GM23338 (cell line): Measurements from ENCODE around the gene TMEM94. TPM values are rescaled to one million over a fixed set of nuclear protein-coding genes. Genes with fewer than 3 reads are reported as not detected.

Experiments
- ATAC-seq: fragments of 200-7000 bp; cut with Tn5 transposase; 3 replicates; pipeline ENCODE4 v1.9.1; 2020
- DNase-seq: peaks from one replicate; pipeline ENCODE4 v3.0.0-alpha.2; 2015; ENCODE audit warnings: low spot score
- H2AFZ ChIP-seq: fragments of 200-600 bp; sonication (generic); 2 replicates; pipeline ENCODE4 v1.8.0; 2016; ENCODE audit warnings: antibody characterized with exemption, mild to moderate bottlenecking, moderate library complexity
- H3F3A ChIP-seq: fragments of 200-600 bp; sonication (generic); replicated peaks from 2 replicates; pipeline ENCODE4 v1.8.0; 2017; ENCODE audit warnings: antibody characterized with exemption, mixed run types, low read depth
- H3K27ac ChIP-seq: fragments of 200-600 bp; sonication (generic); 2 replicates; pipeline ENCODE4 v1.6.1; 2016; ENCODE audit warnings: low read depth
- H3K27me3 ChIP-seq: fragments of 200-600 bp; sonication (generic); 2 replicates; pipeline ENCODE4 v1.8.0; 2016; ENCODE audit warnings: mild to moderate bottlenecking, mixed run types, moderate library complexity; ENCODE audit not compliant: insufficient read depth
- H3K36me3 ChIP-seq: fragments of 200-600 bp; sonication (generic); 2 replicates; pipeline ENCODE4 v1.8.0; 2016; ENCODE audit warnings: mild to moderate bottlenecking; ENCODE audit not compliant: insufficient read depth
- H3K4me1 ChIP-seq: fragments of 200-600 bp; sonication (generic); 2 replicates; pipeline ENCODE4 v1.8.0; 2016; ENCODE audit warnings: mild to moderate bottlenecking, moderate library complexity; ENCODE audit not compliant: insufficient read depth
- H3K4me2 ChIP-seq: fragments of 200-600 bp; sonication (generic); 2 replicates; pipeline ENCODE4 v1.7.1; 2017; ENCODE audit warnings: mixed run types
- H3K4me3 ChIP-seq: fragments of 200-600 bp; sonication (generic); 2 replicates; pipeline ENCODE4 v1.6.1; 2016; ENCODE audit warnings: mixed run types
- H3K79me2 ChIP-seq: fragments of 200-600 bp; sonication (generic); replicated peaks from 2 replicates; pipeline ENCODE4 v1.8.0; 2017; ENCODE audit warnings: mild to moderate bottlenecking; ENCODE audit not compliant: insufficient read depth
- H3K9me2 ChIP-seq: fragments of 200-600 bp; sonication (generic); 2 replicates; pipeline ENCODE4 v1.8.0; 2017; ENCODE audit not compliant: insufficient read depth
- H4K20me1 ChIP-seq: fragments of 200-600 bp; sonication (generic); replicated peaks from 2 replicates; pipeline ENCODE4 v1.8.0; 2017; ENCODE audit warnings: mild to moderate bottlenecking; ENCODE audit not compliant: insufficient read depth
- H3K27ac Mint-ChIP-seq: 2 replicates; pipeline ENCODE4 v1.8.0; 2020; ENCODE audit warnings: inconsistent platforms, mild to moderate bottlenecking, moderate library complexity, mixed read lengths
- H3K27me3 Mint-ChIP-seq: 3 replicates; pipeline ENCODE4 v1.8.0; 2022; ENCODE audit warnings: low read depth, mild to moderate bottlenecking, moderate library complexity, mixed read lengths, inconsistent platforms; ENCODE audit not compliant: insufficient read depth, poor library complexity
- H3K36me3 Mint-ChIP-seq: 3 replicates; pipeline ENCODE4 v1.8.0; 2021; ENCODE audit warnings: low read depth, mild to moderate bottlenecking, inconsistent platforms, moderate library complexity, mixed read lengths
- H3K4me1 Mint-ChIP-seq: 3 replicates; pipeline ENCODE4 v1.8.0; 2020; ENCODE audit warnings: mild to moderate bottlenecking, inconsistent platforms, mixed read lengths
- H3K4me3 Mint-ChIP-seq: 3 replicates; pipeline ENCODE4 v1.8.0; 2021; ENCODE audit warnings: moderate library complexity, mild to moderate bottlenecking, inconsistent platforms, mixed read lengths
- H3K9me3 Mint-ChIP-seq: 3 replicates; pipeline ENCODE4 v1.8.0; 2020; ENCODE audit warnings: moderate library complexity, mild to moderate bottlenecking, inconsistent platforms, mixed read lengths
- CREB1 ChIP-seq: fragments of 250-450 bp; sonication (Bioruptor Pico); IDR thresholded peaks from 2 replicates; pipeline ENCODE4 v1.5.0; 2020; ENCODE audit warnings: low read depth, mild to moderate bottlenecking, moderate library complexity
- ETS1 ChIP-seq: IDR thresholded peaks from 2 replicates; pipeline ENCODE4 v1.6.1; 2016; ENCODE audit warnings: antibody characterized with exemption
- EZH2 ChIP-seq: fragments of 200-600 bp; sonication (generic); IDR thresholded peaks from one replicate; pipeline ENCODE4 v1.8.0; 2017; ENCODE audit warnings: antibody characterized with exemption, mild to moderate bottlenecking, low read depth; ENCODE audit not compliant: unreplicated experiment
- EZH2phosphoT487 ChIP-seq: fragments of 200-600 bp; sonication (generic); IDR thresholded peaks from one replicate; pipeline ENCODE4 v1.8.1; 2018; ENCODE audit warnings: antibody characterized with exemption; ENCODE audit not compliant: unreplicated experiment
- NANOG ChIP-seq: IDR thresholded peaks from 2 replicates; pipeline ENCODE4 v1.6.1; 2016; ENCODE audit warnings: antibody characterized with exemption, borderline replicate concordance
- POLR2AphosphoS5 ChIP-seq: IDR thresholded peaks from 2 replicates; pipeline ENCODE4 v1.6.1; 2016; ENCODE audit warnings: antibody characterized with exemption, low read depth
- STAT1 ChIP-seq: IDR thresholded peaks from one replicate; pipeline ENCODE4 v1.6.1; 2016; ENCODE audit warnings: antibody characterized with exemption; ENCODE audit not compliant: unreplicated experiment
- polyA plus RNA-seq: library from polyadenylated mRNA; unstranded; fragments of >200 nt; fragmentation: Nextera tagmentation; extraction: Ambion mirVana; gene quantifications from 2 replicates; pipeline ENCODE4 v1.2.1, GENCODE V29; 2016
- total RNA-seq: library from RNA; depleted of rRNA; stranded (reverse); fragments of >200 nt; shearing (Covaris generic); gene quantifications from 2 replicates; pipeline ENCODE4 v1.2.3, GENCODE V29; 2014
- TF ChIP-seq, protein P1 (sequence below): IDR thresholded peaks from one replicate; pipeline ENCODE4 v1.6.1; 2018; ENCODE audit warnings: antibody characterized with exemption; ENCODE audit not compliant: unreplicated experiment
- TF ChIP-seq, protein P2 (sequence below), 2 experiments: fragments of 200-600 bp in 1 of 2; sonication (generic) in 1 of 2; conservative IDR thresholded peaks; 2 replicates each; pipeline versions ENCODE4 v1.5.1 to v1.6.1; 2016 to 2017; ENCODE audit warnings: antibody characterized with exemption in 2 of 2, low read depth in 2 of 2, mild to moderate bottlenecking in 2 of 2, moderate library complexity in 1 of 2
- TF ChIP-seq, protein P3 (sequence below): fragments of 250-450 bp; sonication (Bioruptor Pico); IDR thresholded peaks from 2 replicates; pipeline ENCODE4 v1.5.0; 2020; ENCODE audit warnings: mild to moderate bottlenecking, moderate library complexity

Gene TMEM94
- total and polyA plus RNA-seq, 2 experiments from 2014 or later: 24.0 to 66.0 TPM

- H2AFZ ChIP-seq: no peak overlapping the region
- H3K9me2 ChIP-seq: no peaks in the 10 kb centered on the region
- H4K20me1 ChIP-seq: no peaks in the 10 kb centered on the region
- H3K79me2 ChIP-seq: no peaks in the 10 kb centered on the region
- H3K27ac Mint-ChIP-seq: no peak overlapping the region
- H3K36me3 Mint-ChIP-seq: no peaks in the 10 kb centered on the region
- H3K4me3 ChIP-seq: no peak overlapping the region
- no peaks in the 10 kb centered on the region for H3K9me3 Mint-ChIP-seq
- no peaks in the 10 kb centered on the region for H3K27me3 ChIP-seq
- peaks cover 6% of the 10 kb centered on the region for H3K27me3 Mint-ChIP-seq
- H3K4me2 ChIP-seq: no peak overlapping the region
- H3F3A ChIP-seq: 0 out of 2 replicates have a peak, but pooled peaks cover 3% of the 10 kb centered on the region
- H3K4me3 Mint-ChIP-seq: no peak overlapping the region
- H3K4me1 Mint-ChIP-seq: peaks cover 4% of the 10 kb centered on the region
- ATAC-seq: no peak
- H3K27ac ChIP-seq: no peak overlapping the region
- TF ChIP-seq NANOG: no peak
- TF ChIP-seq, protein P1, sequence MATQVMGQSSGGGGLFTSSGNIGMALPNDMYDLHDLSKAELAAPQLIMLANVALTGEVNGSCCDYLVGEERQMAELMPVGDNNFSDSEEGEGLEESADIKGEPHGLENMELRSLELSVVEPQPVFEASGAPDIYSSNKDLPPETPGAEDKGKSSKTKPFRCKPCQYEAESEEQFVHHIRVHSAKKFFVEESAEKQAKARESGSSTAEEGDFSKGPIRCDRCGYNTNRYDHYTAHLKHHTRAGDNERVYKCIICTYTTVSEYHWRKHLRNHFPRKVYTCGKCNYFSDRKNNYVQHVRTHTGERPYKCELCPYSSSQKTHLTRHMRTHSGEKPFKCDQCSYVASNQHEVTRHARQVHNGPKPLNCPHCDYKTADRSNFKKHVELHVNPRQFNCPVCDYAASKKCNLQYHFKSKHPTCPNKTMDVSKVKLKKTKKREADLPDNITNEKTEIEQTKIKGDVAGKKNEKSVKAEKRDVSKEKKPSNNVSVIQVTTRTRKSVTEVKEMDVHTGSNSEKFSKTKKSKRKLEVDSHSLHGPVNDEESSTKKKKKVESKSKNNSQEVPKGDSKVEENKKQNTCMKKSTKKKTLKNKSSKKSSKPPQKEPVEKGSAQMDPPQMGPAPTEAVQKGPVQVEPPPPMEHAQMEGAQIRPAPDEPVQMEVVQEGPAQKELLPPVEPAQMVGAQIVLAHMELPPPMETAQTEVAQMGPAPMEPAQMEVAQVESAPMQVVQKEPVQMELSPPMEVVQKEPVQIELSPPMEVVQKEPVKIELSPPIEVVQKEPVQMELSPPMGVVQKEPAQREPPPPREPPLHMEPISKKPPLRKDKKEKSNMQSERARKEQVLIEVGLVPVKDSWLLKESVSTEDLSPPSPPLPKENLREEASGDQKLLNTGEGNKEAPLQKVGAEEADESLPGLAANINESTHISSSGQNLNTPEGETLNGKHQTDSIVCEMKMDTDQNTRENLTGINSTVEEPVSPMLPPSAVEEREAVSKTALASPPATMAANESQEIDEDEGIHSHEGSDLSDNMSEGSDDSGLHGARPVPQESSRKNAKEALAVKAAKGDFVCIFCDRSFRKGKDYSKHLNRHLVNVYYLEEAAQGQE: no peak
- H3K4me1 ChIP-seq: no peaks in the 10 kb centered on the region
- H3K36me3 ChIP-seq: no peaks in the 10 kb centered on the region
- DNase-seq: no peak
Observed at GRCh38 chr17:75417054-75417580, 39.3 kb upstream of the TMEM94 start.

- peaks cover 6% of the 10 kb centered on the region for H3K27me3 Mint-ChIP-seq
- H2AFZ ChIP-seq: no peak overlapping the region
- TF ChIP-seq, protein P2, sequence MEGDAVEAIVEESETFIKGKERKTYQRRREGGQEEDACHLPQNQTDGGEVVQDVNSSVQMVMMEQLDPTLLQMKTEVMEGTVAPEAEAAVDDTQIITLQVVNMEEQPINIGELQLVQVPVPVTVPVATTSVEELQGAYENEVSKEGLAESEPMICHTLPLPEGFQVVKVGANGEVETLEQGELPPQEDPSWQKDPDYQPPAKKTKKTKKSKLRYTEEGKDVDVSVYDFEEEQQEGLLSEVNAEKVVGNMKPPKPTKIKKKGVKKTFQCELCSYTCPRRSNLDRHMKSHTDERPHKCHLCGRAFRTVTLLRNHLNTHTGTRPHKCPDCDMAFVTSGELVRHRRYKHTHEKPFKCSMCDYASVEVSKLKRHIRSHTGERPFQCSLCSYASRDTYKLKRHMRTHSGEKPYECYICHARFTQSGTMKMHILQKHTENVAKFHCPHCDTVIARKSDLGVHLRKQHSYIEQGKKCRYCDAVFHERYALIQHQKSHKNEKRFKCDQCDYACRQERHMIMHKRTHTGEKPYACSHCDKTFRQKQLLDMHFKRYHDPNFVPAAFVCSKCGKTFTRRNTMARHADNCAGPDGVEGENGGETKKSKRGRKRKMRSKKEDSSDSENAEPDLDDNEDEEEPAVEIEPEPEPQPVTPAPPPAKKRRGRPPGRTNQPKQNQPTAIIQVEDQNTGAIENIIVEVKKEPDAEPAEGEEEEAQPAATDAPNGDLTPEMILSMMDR (conservative IDR thresholded peaks at IDR 0.05; ENCODE audit: low read depth in 2 of 2): no peak
- TF ChIP-seq ETS1: no peak
- TF ChIP-seq CREB1 (CRISPR knock-in tag): no peak
- no peak for TF ChIP-seq POLR2AphosphoS5
- TF ChIP-seq, protein P3, sequence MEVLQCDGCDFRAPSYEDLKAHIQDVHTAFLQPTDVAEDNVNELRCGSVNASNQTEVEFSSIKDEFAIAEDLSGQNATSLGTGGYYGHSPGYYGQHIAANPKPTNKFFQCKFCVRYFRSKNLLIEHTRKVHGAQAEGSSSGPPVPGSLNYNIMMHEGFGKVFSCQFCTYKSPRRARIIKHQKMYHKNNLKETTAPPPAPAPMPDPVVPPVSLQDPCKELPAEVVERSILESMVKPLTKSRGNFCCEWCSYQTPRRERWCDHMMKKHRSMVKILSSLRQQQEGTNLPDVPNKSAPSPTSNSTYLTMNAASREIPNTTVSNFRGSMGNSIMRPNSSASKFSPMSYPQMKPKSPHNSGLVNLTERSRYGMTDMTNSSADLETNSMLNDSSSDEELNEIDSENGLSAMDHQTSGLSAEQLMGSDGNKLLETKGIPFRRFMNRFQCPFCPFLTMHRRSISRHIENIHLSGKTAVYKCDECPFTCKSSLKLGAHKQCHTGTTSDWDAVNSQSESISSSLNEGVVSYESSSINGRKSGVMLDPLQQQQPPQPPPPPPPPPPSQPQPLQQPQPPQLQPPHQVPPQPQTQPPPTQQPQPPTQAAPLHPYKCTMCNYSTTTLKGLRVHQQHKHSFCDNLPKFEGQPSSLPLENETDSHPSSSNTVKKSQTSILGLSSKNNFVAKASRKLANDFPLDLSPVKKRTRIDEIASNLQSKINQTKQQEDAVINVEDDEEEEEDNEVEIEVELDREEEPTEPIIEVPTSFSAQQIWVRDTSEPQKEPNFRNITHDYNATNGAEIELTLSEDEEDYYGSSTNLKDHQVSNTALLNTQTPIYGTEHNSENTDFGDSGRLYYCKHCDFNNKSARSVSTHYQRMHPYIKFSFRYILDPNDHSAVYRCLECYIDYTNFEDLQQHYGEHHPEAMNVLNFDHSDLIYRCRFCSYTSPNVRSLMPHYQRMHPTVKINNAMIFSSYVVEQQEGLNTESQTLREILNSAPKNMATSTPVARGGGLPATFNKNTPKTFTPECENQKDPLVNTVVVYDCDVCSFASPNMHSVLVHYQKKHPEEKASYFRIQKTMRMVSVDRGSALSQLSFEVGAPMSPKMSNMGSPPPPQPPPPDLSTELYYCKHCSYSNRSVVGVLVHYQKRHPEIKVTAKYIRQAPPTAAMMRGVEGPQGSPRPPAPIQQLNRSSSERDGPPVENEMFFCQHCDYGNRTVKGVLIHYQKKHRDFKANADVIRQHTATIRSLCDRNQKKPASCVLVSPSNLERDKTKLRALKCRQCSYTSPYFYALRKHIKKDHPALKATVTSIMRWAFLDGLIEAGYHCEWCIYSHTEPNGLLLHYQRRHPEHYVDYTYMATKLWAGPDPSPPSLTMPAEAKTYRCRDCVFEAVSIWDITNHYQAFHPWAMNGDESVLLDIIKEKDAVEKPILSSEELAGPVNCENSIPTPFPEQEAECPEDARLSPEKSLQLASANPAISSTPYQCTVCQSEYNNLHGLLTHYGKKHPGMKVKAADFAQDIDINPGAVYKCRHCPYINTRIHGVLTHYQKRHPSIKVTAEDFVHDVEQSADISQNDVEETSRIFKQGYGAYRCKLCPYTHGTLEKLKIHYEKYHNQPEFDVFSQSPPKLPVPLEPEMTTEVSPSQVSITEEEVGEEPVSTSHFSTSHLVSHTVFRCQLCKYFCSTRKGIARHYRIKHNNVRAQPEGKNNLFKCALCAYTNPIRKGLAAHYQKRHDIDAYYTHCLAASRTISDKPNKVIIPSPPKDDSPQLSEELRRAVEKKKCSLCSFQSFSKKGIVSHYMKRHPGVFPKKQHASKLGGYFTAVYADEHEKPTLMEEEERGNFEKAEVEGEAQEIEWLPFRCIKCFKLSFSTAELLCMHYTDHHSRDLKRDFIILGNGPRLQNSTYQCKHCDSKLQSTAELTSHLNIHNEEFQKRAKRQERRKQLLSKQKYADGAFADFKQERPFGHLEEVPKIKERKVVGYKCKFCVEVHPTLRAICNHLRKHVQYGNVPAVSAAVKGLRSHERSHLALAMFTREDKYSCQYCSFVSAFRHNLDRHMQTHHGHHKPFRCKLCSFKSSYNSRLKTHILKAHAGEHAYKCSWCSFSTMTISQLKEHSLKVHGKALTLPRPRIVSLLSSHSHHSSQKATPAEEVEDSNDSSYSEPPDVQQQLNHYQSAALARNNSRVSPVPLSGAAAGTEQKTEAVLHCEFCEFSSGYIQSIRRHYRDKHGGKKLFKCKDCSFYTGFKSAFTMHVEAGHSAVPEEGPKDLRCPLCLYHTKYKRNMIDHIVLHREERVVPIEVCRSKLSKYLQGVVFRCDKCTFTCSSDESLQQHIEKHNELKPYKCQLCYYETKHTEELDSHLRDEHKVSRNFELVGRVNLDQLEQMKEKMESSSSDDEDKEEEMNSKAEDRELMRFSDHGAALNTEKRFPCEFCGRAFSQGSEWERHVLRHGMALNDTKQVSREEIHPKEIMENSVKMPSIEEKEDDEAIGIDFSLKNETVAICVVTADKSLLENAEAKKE (CRISPR knock-in tag): no peak
- TF ChIP-seq EZH2: no peak
- no peak for TF ChIP-seq STAT1
- no peak for TF ChIP-seq EZH2phosphoT487
Observed at GRCh38 chr17:75418531-75418930, 37.9 kb upstream of the TMEM94 start.

More at GRCh38 chr17:75418531-75418930, 37.9 kb upstream of the TMEM94 start:
- Histone ChIP-seq H4K20me1 (no peaks in the 10 kb centered on the region), H3K4me1 (no peaks in the 10 kb centered on the region), H3K4me2 (no peak overlapping the region), H3K4me3 (no peak overlapping the region), H3K36me3 (no peaks in the 10 kb centered on the region), H3K9me2 (no peaks in the 10 kb centered on the region), H3K79me2 (no peaks in the 10 kb centered on the region), H3K27ac (no peak overlapping the region), H3F3A (no peaks in the 10 kb centered on the region), H3K27me3 (no peaks in the 10 kb centered on the region)
- Mint-ChIP-seq H3K27ac (no peak overlapping the region), H3K4me1 (no peaks in the 10 kb centered on the region), H3K36me3 (no peaks in the 10 kb centered on the region), H3K9me3 (no peaks in the 10 kb centered on the region), H3K4me3 (no peak overlapping the region; the same call in 2 of the 3 replicates)
- ATAC-seq (no peak), DNase-seq (no peak)
